HEK293T (cell line): ENCODE measurements around the gene SLC49A3.

Experiments
- CTCF ChIA-PET: fragments of 350-600 bp; formaldehyde crosslinking; extraction: SDS; loops from one replicate; lab custom pipeline; 2021; ENCODE audit warnings: antibody characterized with exemption, inconsistent platforms; lab: Yijun Ruan, JAX
- POLR2A ChIA-PET: fragments of 350-600 bp; formaldehyde crosslinking; extraction: SDS; loops from one replicate; lab custom pipeline; 2020; ENCODE audit warnings: antibody characterized with exemption, inconsistent platforms; lab: Yijun Ruan, JAX
- DNase-seq: peaks from one replicate; pipeline ENCODE4 v3.0.0; 2012; ENCODE audit warnings: mixed read lengths; ENCODE audit errors: extremely low spot score
- ARNT ChIP-seq: fragments of 450-650 bp; IDR thresholded peaks from 2 replicates; pipeline ENCODE4 v1.6.1; 2017; ENCODE audit warnings: mild to moderate bottlenecking
- BHLHE40 ChIP-seq: fragments of 450-650 bp; IDR thresholded peaks from 2 replicates; pipeline ENCODE4 v1.6.1; 2016; ENCODE audit warnings: mild to moderate bottlenecking, moderate library complexity, borderline replicate concordance
- CTBP1 ChIP-seq: fragments of 450-650 bp; IDR thresholded peaks from 2 replicates; pipeline ENCODE4 v1.6.1; 2016; ENCODE audit warnings: borderline replicate concordance
- ELF4 ChIP-seq: fragments of 450-650 bp; IDR thresholded peaks from 2 replicates; pipeline ENCODE4 v1.6.1; 2017; ENCODE audit warnings: antibody characterized with exemption
- FOXA1 ChIP-seq: fragments of 450-650 bp; IDR thresholded peaks from 2 replicates; pipeline ENCODE4 v1.6.1; 2016; ENCODE audit warnings: mild to moderate bottlenecking
- FOXK2 ChIP-seq: fragments of 450-650 bp; IDR thresholded peaks from 2 replicates; pipeline ENCODE4 v1.6.1; 2016; ENCODE audit warnings: mild to moderate bottlenecking
- FOXM1 ChIP-seq: fragments of 450-650 bp; IDR thresholded peaks from 2 replicates; pipeline ENCODE4 v1.6.1; 2017; ENCODE audit warnings: mild to moderate bottlenecking, borderline replicate concordance
- HDGF ChIP-seq: fragments of 450-650 bp; IDR thresholded peaks from 2 replicates; pipeline ENCODE4 v1.6.1; 2017; ENCODE audit warnings: antibody characterized with exemption, borderline replicate concordance
- L3MBTL2 ChIP-seq: fragments of 450-650 bp; conservative IDR thresholded peaks from 2 replicates; pipeline ENCODE4 v1.6.1; 2016; ENCODE audit warnings: mild to moderate bottlenecking
- LEF1 ChIP-seq: fragments of 450-650 bp; IDR thresholded peaks from 2 replicates; pipeline ENCODE4 v1.6.1; 2017; ENCODE audit warnings: mild to moderate bottlenecking, borderline replicate concordance
- NFRKB ChIP-seq: fragments of 450-650 bp; IDR thresholded peaks from 2 replicates; pipeline ENCODE4 v1.6.1; 2016; ENCODE audit warnings: mild to moderate bottlenecking, moderate library complexity
- SP1 ChIP-seq: fragments of 450-650 bp; IDR thresholded peaks from 2 replicates; pipeline ENCODE4 v1.6.1; 2017
- SUZ12 ChIP-seq: fragments of 450-650 bp; IDR thresholded peaks from 2 replicates; pipeline ENCODE4 v1.6.1; 2016; ENCODE audit warnings: mild to moderate bottlenecking
- TARDBP ChIP-seq: fragments of 450-650 bp; IDR thresholded peaks from 2 replicates; pipeline ENCODE4 v1.6.1; 2016
- ZNF384 ChIP-seq: fragments of 450-650 bp; IDR thresholded peaks from 2 replicates; pipeline ENCODE4 v1.6.1; 2016
- TF ChIP-seq, protein P1 (sequence below): fragments of 450-650 bp; IDR thresholded peaks from 2 replicates; pipeline ENCODE4 v1.6.1; 2016

SLC49A3 gene

DNA sequence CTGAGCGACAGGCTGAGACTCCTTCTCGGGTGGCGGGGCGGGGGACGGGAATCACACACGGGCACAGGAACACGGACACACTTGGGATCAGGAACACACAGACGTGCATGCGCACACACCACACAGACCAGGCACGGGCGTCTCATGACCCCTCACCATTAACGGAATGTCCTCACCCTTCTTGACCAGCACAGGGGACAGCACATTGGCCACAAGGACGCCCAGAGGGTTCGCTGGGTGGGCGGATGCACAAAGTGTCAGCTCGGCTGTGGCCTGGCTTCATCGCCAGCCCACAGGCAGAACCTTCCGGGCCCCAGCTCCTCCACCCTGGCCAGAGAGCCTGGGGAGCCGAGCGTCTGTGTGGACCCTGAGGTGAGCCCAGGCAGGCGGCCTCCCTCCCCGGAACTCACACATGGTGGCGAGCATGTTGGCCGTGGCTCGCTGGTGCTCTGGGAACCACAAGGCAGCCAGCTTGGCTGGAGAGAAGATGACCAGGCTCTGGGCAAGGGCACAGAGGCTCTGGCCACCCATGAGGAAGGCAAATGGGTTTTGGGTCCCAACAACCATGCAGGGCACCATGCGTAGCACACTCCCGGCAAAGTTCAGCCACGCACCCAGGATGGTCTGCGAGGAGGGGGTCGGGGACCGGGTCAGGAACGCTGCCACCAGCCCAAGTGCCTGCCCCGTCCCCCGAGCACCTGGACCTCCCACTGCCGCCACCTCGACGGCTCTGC is 3.1 kb downstream of the SLC49A3 start:
- ChIA-PET POLR2A (interaction anchor here (0.6 kb wide), 1 partner anchor 12 kb away, joined by 3 read pairs; the partner anchor contains the start of genes ATP5ME and MYL5), CTCF (no interaction called here)
- TF ChIP-seq CTBP1, result no peak
- TF ChIP-seq LEF1, result no peak
- no peak for DNase-seq

DNA sequence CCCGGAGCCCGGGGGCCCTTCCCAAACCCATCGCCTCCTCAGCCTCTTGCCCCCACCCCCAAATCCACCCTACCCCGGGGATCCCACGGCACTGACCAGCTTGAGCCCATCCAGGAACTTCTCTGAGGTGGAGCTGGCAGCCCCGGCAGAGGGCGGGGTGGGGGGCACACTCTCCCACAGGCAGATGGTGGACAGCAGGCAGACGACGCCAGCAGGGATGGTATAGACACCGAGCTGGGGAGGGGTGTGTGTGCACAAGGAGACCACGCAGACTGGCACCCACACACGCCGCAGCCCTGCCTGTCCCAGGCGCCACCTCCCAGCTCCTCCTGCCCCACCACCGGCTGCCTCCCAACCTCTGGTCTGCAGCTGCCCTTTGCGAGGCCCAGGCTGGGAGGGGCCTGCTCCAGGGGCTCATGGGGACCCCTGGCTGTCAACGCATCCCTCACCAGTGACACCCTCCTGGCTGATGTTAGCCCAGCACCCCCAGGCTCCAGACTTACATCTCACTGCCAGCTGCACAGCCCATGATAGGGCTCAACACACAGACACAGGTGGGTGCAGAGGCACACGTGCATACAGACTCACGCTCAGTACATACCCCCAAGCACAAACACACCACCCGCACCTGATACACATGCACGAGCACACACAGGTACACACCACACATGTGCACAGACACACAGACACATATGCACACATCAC is 4.2 kb downstream of the SLC49A3 start:
- no peak for TF ChIP-seq L3MBTL2
- no peak for TF ChIP-seq ARNT
- TF ChIP-seq CTBP1, result no peak
- TF ChIP-seq TARDBP, result no peak
- TF ChIP-seq FOXA1, result no peak
- CTCF ChIA-PET, result interaction anchor here (1.4 to 1.6 kb wide), 3 partner anchors 7 to 57 kb away, joined by 5 to 10 read pairs (median 7); no protein-coding TSS in a partner anchor
- POLR2A ChIA-PET, result interaction anchor here (0.7 to 1.9 kb wide), 2 partner anchors 11 to 21 kb away, joined by 3 to 7 read pairs; partner anchors contain the start of genes ATP5ME, MYL5 and PCGF3
- DNase-seq, result no peak

DNA sequence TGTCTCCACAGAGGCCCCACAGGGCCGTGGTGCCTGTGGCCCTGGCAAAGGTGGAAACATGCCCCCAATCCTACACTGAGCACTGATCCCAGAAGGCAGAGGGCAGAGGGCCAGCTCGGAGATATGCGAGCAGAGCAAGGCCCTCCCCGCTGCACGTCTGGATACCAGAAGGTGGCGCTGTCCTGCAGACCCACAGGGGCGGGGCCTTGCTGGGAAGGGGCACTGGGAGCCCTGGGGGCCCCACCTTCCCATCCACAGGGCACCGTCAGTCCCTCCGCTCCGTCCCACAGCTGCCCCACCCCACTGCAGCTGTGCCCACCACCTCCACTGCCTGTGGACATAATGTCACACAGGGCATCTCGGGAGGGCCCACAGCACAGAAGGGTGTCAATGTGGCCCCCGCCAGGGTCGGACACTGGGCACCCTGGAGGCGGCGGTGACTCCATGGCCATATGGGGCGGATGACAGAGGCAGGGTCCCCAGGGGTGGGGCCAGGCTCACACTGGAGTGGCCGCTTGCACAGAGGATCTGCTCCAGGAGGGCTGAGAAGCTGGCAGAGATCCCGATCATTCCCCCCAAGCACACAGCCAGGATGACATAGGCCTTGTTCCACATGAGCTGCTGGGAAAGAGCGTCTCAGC is 4.8 kb downstream of the SLC49A3 start:
- ChIA-PET POLR2A (interaction anchor here (0.7 to 1.9 kb wide), 4 partner anchors 10 to 25 kb away, joined by 3 to 7 read pairs (median 3); partner anchors contain the start of genes ATP5ME, MYL5 and PCGF3), CTCF (interaction anchor here (0.5 to 1.6 kb wide), 11 partner anchors 8 to 124 kb away, joined by 3 to 11 read pairs (median 3); partner anchors contain the start of genes ATP5ME and MYL5)
- TF ChIP-seq SP1, result no peak
- TF ChIP-seq ARNT, result no peak
- no peak for TF ChIP-seq FOXA1
- TF ChIP-seq ELF4, result no peak
- no peak for TF ChIP-seq ZNF384
- no peak for TF ChIP-seq TARDBP
- TF ChIP-seq NFRKB, result no peak
- DNase-seq, result peak; percentile 79

DNA sequence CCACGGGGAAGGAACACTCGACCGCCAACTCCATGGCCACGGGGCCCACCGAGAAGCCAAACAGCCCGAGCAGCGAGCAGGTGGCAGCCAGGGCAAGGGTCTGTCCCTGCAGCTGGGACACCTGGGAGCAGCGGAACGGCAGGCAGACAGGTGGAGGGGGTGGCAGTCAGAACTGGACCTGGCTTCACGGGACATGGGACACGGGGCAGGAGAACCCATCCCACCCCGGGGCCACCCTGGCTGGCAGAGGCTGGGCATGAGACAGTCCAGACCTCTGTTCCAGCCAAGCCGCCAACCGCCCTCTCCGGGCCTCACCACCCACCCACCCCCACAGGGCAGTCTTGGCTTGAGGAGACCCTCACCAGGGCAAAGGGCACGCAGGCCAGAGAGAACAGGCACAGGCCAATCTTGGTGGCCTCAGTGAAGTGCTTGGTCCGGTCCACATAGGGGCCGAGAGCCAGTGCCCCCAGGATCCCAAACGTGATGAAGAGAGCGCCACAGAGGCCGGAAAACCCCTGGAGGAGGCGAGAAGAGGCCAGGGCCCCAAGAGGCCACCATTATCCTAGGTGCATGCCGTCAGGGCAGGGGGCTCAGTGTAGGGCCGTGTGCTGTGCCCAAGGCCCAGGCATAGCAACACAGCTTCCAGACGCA is 5.6 kb downstream of the SLC49A3 start:
- ChIA-PET CTCF (interaction anchor here (0.5 to 1.6 kb wide), 11 partner anchors 8 to 123 kb away, joined by 3 to 11 read pairs (median 3); partner anchors contain the start of genes ATP5ME and MYL5), POLR2A (interaction anchor here (0.8 to 1.9 kb wide), 3 partner anchors 9 to 26 kb away, joined by 3 to 7 read pairs (median 3); partner anchors contain the start of genes ATP5ME and MYL5)
- no peak for TF ChIP-seq FOXM1
- TF ChIP-seq TARDBP, result no peak
- TF ChIP-seq LEF1, result no peak
- TF ChIP-seq ELF4, result no peak
- TF ChIP-seq SUZ12, result no peak
- TF ChIP-seq HDGF, result no peak
- TF ChIP-seq, protein P1, sequence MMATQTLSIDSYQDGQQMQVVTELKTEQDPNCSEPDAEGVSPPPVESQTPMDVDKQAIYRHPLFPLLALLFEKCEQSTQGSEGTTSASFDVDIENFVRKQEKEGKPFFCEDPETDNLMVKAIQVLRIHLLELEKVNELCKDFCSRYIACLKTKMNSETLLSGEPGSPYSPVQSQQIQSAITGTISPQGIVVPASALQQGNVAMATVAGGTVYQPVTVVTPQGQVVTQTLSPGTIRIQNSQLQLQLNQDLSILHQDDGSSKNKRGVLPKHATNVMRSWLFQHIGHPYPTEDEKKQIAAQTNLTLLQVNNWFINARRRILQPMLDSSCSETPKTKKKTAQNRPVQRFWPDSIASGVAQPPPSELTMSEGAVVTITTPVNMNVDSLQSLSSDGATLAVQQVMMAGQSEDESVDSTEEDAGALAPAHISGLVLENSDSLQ, result no peak
- TF ChIP-seq ARNT, result no peak
- TF ChIP-seq BHLHE40, result no peak
- TF ChIP-seq CTBP1, result no peak
- no peak for TF ChIP-seq ZNF384
- no peak for TF ChIP-seq FOXK2
- no peak for TF ChIP-seq SP1
- no peak for TF ChIP-seq L3MBTL2
- no peak for DNase-seq

DNA sequence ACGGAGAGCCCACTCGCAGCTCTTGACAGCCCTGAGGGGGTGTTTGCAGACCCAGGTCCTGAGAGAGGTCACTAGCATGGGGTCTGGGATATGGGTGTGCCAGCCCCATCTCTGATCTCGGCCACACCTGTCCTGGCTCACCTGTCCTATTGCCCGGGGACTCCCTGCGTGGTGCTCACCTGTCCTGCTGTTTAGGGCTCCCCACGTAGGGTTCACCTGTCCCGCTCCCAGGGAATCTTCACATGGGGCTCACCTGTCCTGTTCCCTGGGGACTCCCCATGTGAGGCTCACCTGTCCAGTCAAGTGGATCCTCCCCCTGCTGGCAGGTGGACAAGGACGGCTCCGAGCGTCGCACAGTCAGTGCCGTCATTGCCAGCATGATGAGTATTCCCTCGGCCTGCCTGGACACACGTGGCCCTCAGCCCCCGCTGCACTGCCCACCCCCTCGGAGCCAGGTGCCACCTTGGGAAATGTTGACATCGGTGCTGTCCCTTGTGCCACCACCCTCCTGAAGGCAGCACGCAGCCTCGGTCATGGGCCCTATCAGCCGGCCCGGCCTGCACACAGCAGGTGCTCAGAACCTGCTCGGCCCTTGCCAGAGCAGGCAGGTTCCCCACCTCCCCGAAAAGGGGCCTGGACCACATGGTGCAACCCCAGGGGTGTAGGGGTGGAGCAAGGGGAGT is 6.3 kb downstream of the SLC49A3 start:
- TF ChIP-seq, protein P1, result no peak
- TF ChIP-seq ELF4, result no peak
- no peak for TF ChIP-seq CTBP1
- no peak for TF ChIP-seq L3MBTL2
- CTCF ChIA-PET, result no interaction called here
- no peak for DNase-seq
- POLR2A ChIA-PET, result no interaction called here
